Natural killer cell treated with Interleukin-12 subunit alpha and Interleukin-12 subunit beta and Interleukin-15 and Interleukin-18, amount 100 ng/mL, for 72 hours (primary cell): Measurements from ENCODE around the gene PGAM2. TPM values are rescaled to one million over a fixed set of nuclear protein-coding genes. Genes with fewer than 3 reads are reported as not detected.
A peak's percentile ranks its signal among the peaks of the same experiment; 100 is the strongest.

ENCODE experiments used
- ATAC-seq, 2 donors: fragments of 150-1000 bp; cut with Tn5 transposase in 1 of 2; sonication (Bioruptor Pico), chemical (Tn5 transposase) in 1 of 2; 2 replicates each; pipeline ENCODE4 v1.10.0; 2021
- DNase-seq: peaks from one replicate; pipeline ENCODE4 v3.0.0; 2022; ENCODE audit warnings: low spot score
- H3K27ac Mint-ChIP-seq, 2 donors: 1 replicate in 1 of 2; 2 replicates in 1 of 2; pipeline ENCODE4 v1.8.0; 2022; ENCODE audit warnings: mixed read lengths in 2 of 2, mild to moderate bottlenecking in 1 of 2, moderate library complexity in 1 of 2
- H3K27me3 Mint-ChIP-seq, 2 donors: 1 replicate in 1 of 2; 2 replicates in 1 of 2; pipeline ENCODE4 v1.8.0; 2022; ENCODE audit warnings: mixed read lengths in 2 of 2
- H3K36me3 Mint-ChIP-seq: one replicate; pipeline ENCODE4 v1.8.0; 2022; ENCODE audit warnings: mixed read lengths
- H3K4me1 Mint-ChIP-seq, 2 donors: 1 replicate in 1 of 2; 2 replicates in 1 of 2; pipeline ENCODE4 v1.8.0; 2022; ENCODE audit warnings: low read depth in 2 of 2, mixed read lengths in 2 of 2, mild to moderate bottlenecking in 1 of 2
- H3K4me3 Mint-ChIP-seq: one replicate; pipeline ENCODE4 v1.8.0; 2022; ENCODE audit warnings: mixed read lengths
- H3K9me3 Mint-ChIP-seq: 2 replicates; pipeline ENCODE4 v1.8.0; 2022; ENCODE audit warnings: mixed read lengths
- total RNA-seq, 2 donors: library from RNA; stranded (reverse); gene quantifications; one replicate each; pipeline ENCODE4 v1.2.3, GENCODE V29; 2022

PGAM2 gene
- total RNA-seq: not detected

GRCh38 chr7:44065431-44066110 is at the start of gene PGAM2:
Gene PGAM2 (minus strand): TSS chr7:44065567. CDS start chr7:44065529, 38 bp downstream.
- no peaks in the 10 kb centered on the region for H3K36me3 Mint-ChIP-seq
- no peaks in the 10 kb centered on the region for H3K27me3 Mint-ChIP-seq
- no peak within 1 kb of the TSS for H3K4me3 Mint-ChIP-seq
- H3K27ac Mint-ChIP-seq: peak within 1 kb of the TSS in 1 of 2 donors; percentile 31
- H3K4me1 Mint-ChIP-seq: peaks cover 12 to 13% of the 10 kb centered on the region in 2 donors
- no peaks in the 10 kb centered on the region for H3K9me3 Mint-ChIP-seq
- peak; percentile 57 for DNase-seq
- ATAC-seq: peak in 1 of 2 donors; percentile 45

- Mint-ChIP-seq H3K27ac (no peak overlapping the region), H3K27me3 (no peaks in the 10 kb centered on the region)
Observed at GRCh38 chr7:44114586-44115310, 49.4 kb upstream of the PGAM2 start.

GRCh38 chr7:44113764-44114354 is 48.5 kb upstream of the PGAM2 start:
- DNase-seq (no peak), ATAC-seq (no peak)
- Mint-ChIP-seq H3K4me3 (no peak overlapping the region), H3K27me3 (no peaks in the 10 kb centered on the region), H3K9me3 (no peaks in the 10 kb centered on the region), H3K27ac (no peak overlapping the region), H3K4me1 (peaks cover 0 to 3% of the 10 kb centered on the region in 2 donors), H3K36me3 (no peaks in the 10 kb centered on the region)

More at GRCh38 chr7:44114586-44115310, 49.4 kb upstream of the PGAM2 start:
- DNase-seq (no peak), ATAC-seq (no peak)
- H3K36me3 Mint-ChIP-seq: peaks cover 3% of the 10 kb centered on the region
- peaks cover 3 to 7% of the 10 kb centered on the region in 2 donors for H3K4me1 Mint-ChIP-seq
- no peak overlapping the region for H3K4me3 Mint-ChIP-seq
- no peaks in the 10 kb centered on the region for H3K9me3 Mint-ChIP-seq

GRCh38 chr7:44112997-44113763 is 47.8 kb upstream of the PGAM2 start:
- Mint-ChIP-seq H3K27me3 (no peaks in the 10 kb centered on the region), H3K27ac (no peak overlapping the region), H3K4me3 (no peak overlapping the region), H3K9me3 (no peaks in the 10 kb centered on the region), H3K36me3 (no peaks in the 10 kb centered on the region), H3K4me1 (peaks cover 0 to 3% of the 10 kb centered on the region in 2 donors)
- DNase-seq (no peak), ATAC-seq (no peak)

GRCh38 chr7:44112231-44112996 is 47.0 kb upstream of the PGAM2 start:
- Mint-ChIP-seq H3K4me1 (no peaks in the 10 kb centered on the region), H3K27me3 (no peaks in the 10 kb centered on the region), H3K27ac (no peak overlapping the region), H3K36me3 (no peaks in the 10 kb centered on the region), H3K4me3 (no peak overlapping the region), H3K9me3 (no peaks in the 10 kb centered on the region)
- ATAC-seq (no peak), DNase-seq (no peak)

- H3K9me3 Mint-ChIP-seq: no peaks in the 10 kb centered on the region
- no peaks in the 10 kb centered on the region for H3K4me1 Mint-ChIP-seq
- H3K27me3 Mint-ChIP-seq: no peaks in the 10 kb centered on the region
- ATAC-seq (no peak), DNase-seq (no peak)
- no peaks in the 10 kb centered on the region for H3K36me3 Mint-ChIP-seq
- no peak overlapping the region for H3K4me3 Mint-ChIP-seq
- H3K27ac Mint-ChIP-seq: no peak overlapping the region
Observed at GRCh38 chr7:44111761-44112160, 46.4 kb upstream of the PGAM2 start.

GRCh38 chr7:44110719-44111635 is 45.6 kb upstream of the PGAM2 start:
- ATAC-seq (no peak), DNase-seq (no peak)
- Mint-ChIP-seq H3K27ac (no peak overlapping the region), H3K27me3 (peaks cover 0 to 2% of the 10 kb centered on the region in 2 donors), H3K4me3 (no peak overlapping the region), H3K4me1 (peaks cover under 1% of the 10 kb centered on the region in 2 donors), H3K36me3 (no peaks in the 10 kb centered on the region), H3K9me3 (no peaks in the 10 kb centered on the region)

- Mint-ChIP-seq H3K4me3 (no peak overlapping the region), H3K4me1 (peaks cover 6 to 11% of the 10 kb centered on the region in 2 donors), H3K27me3 (peaks cover 5 to 12% of the 10 kb centered on the region in 2 donors), H3K36me3 (no peaks in the 10 kb centered on the region), H3K27ac (no peak overlapping the region), H3K9me3 (no peaks in the 10 kb centered on the region)
- no peak for DNase-seq
- ATAC-seq: no peak
Observed at GRCh38 chr7:44109991-44110390, 44.6 kb upstream of the PGAM2 start.

- Mint-ChIP-seq H3K27ac (no peak overlapping the region), H3K4me1 (peaks cover 6 to 11% of the 10 kb centered on the region in 2 donors), H3K9me3 (no peaks in the 10 kb centered on the region), H3K27me3 (peaks cover 5 to 13% of the 10 kb centered on the region in 2 donors), H3K36me3 (no peaks in the 10 kb centered on the region), H3K4me3 (no peak overlapping the region)
- DNase-seq (no peak), ATAC-seq (no peak)
Observed at GRCh38 chr7:44108768-44109750, 43.7 kb upstream of the PGAM2 start.

GRCh38 chr7:44107961-44108767 is 42.8 kb upstream of the PGAM2 start:
- H3K36me3 Mint-ChIP-seq: no peaks in the 10 kb centered on the region
- peaks cover 7 to 18% of the 10 kb centered on the region in 2 donors for H3K27me3 Mint-ChIP-seq
- H3K4me1 Mint-ChIP-seq: peaks cover 10 to 15% of the 10 kb centered on the region in 2 donors
- H3K9me3 Mint-ChIP-seq: no peaks in the 10 kb centered on the region
- no peak overlapping the region for H3K27ac Mint-ChIP-seq
- no peak overlapping the region for H3K4me3 Mint-ChIP-seq
- no peak for DNase-seq
- ATAC-seq: no peak
